Fibroblast of skin of scalp (primary cell): ENCODE data around the gene CDKN1B.

Experiments used
- DNase-seq: peaks from one replicate; pipeline ENCODE4 v3.0.0-alpha.2; 2013

CDKN1B gene

GRCh38 chr12:12701457-12701856, 15.7 kb upstream of the CDKN1B start:
- DNase-seq = no peak

- peak; percentile 94 for DNase-seq
Observed at GRCh38 chr12:12704593-12705230, 12.5 kb upstream of the CDKN1B start.

- DNase-seq = no peak
Observed at GRCh38 chr12:12705838-12706520, 11.2 kb upstream of the CDKN1B start.

GRCh38 chr12:12713932-12714275, 3.3 kb upstream of the CDKN1B start:
- DNase-seq = no peak

GRCh38 chr12:12714276-12715021, 2.7 kb upstream of the CDKN1B start:
- no peak for DNase-seq

- no peak for DNase-seq
Observed at GRCh38 chr12:12715128-12715458, 2.1 kb upstream of the CDKN1B start.

- no peak for DNase-seq
Observed at GRCh38 chr12:12715459-12716150, 1.6 kb upstream of the CDKN1B start.

GRCh38 chr12:12716151-12716792, 896 bp upstream of the CDKN1B start:
- DNase-seq = no peak

GRCh38 chr12:12717586-12718380, 615 bp downstream of the CDKN1B start:
- no peak for DNase-seq

GRCh38 chr12:12718381-12718759, 1.2 kb downstream of the CDKN1B start:
- no peak for DNase-seq

GRCh38 chr12:12718853-12719252, 1.7 kb downstream of the CDKN1B start:
- no peak for DNase-seq

- no peak for DNase-seq
Observed at GRCh38 chr12:12719496-12719895, 2.3 kb downstream of the CDKN1B start.

GRCh38 chr12:12720052-12720451, 2.9 kb downstream of the CDKN1B start:
- no peak for DNase-seq

- DNase-seq = no peak
Observed at GRCh38 chr12:12720672-12721161, 3.5 kb downstream of the CDKN1B start.

GRCh38 chr12:12721176-12721751, 4.1 kb downstream of the CDKN1B start:
- no peak for DNase-seq

GRCh38 chr12:12721814-12722434, 4.8 kb downstream of the CDKN1B start:
- DNase-seq = no peak

GRCh38 chr12:12722435-12723148, 5.4 kb downstream of the CDKN1B start:
- DNase-seq = no peak

- no peak for DNase-seq
Observed at GRCh38 chr12:12723149-12723680, 6.0 kb downstream of the CDKN1B start.

GRCh38 chr12:12723681-12724420, 6.7 kb downstream of the CDKN1B start:
- DNase-seq = no peak
